ENCODE measurements around the gene EDEM3.

DNA sequence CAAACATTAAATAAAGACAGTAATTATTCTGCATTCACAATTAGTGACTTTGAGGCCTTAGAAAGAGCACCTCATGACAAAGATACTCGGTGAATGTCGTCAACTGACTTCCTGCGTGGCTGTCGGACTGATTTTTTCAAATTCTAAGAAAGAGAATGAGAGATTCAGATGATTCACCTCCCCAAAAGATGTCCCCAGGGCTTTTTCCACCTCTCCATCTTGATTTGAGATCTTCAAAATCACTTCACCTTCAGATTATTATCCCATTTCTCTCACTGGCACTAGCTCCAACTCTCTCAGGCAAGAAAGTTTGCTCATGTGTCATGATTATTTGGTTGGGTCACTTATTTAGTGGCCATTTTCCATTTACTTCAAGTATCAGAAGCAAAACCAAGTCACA, 5.0 kb upstream of the EDEM3 start:
- TF ChIP-seq, protein P1, sequence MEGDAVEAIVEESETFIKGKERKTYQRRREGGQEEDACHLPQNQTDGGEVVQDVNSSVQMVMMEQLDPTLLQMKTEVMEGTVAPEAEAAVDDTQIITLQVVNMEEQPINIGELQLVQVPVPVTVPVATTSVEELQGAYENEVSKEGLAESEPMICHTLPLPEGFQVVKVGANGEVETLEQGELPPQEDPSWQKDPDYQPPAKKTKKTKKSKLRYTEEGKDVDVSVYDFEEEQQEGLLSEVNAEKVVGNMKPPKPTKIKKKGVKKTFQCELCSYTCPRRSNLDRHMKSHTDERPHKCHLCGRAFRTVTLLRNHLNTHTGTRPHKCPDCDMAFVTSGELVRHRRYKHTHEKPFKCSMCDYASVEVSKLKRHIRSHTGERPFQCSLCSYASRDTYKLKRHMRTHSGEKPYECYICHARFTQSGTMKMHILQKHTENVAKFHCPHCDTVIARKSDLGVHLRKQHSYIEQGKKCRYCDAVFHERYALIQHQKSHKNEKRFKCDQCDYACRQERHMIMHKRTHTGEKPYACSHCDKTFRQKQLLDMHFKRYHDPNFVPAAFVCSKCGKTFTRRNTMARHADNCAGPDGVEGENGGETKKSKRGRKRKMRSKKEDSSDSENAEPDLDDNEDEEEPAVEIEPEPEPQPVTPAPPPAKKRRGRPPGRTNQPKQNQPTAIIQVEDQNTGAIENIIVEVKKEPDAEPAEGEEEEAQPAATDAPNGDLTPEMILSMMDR (IDR thresholded peaks at IDR 0.05), result no peak
- no peak for TF ChIP-seq POLR2A (IDR thresholded peaks at IDR 0.05)
